Measurements from ENCODE around the gene INPP5A. TPM values are rescaled to one million over a fixed set of nuclear protein-coding genes. Genes with fewer than 3 reads are reported as not detected.
"Not testable (repeated sequence)": the region's sequence is repeated elsewhere in the genome, so short reads cannot be mapped to it uniquely, and the experiment has no call there.

Gene INPP5A
- total RNA-seq, 1 experiment from 2014 or later = 12.3 TPM

DNA sequence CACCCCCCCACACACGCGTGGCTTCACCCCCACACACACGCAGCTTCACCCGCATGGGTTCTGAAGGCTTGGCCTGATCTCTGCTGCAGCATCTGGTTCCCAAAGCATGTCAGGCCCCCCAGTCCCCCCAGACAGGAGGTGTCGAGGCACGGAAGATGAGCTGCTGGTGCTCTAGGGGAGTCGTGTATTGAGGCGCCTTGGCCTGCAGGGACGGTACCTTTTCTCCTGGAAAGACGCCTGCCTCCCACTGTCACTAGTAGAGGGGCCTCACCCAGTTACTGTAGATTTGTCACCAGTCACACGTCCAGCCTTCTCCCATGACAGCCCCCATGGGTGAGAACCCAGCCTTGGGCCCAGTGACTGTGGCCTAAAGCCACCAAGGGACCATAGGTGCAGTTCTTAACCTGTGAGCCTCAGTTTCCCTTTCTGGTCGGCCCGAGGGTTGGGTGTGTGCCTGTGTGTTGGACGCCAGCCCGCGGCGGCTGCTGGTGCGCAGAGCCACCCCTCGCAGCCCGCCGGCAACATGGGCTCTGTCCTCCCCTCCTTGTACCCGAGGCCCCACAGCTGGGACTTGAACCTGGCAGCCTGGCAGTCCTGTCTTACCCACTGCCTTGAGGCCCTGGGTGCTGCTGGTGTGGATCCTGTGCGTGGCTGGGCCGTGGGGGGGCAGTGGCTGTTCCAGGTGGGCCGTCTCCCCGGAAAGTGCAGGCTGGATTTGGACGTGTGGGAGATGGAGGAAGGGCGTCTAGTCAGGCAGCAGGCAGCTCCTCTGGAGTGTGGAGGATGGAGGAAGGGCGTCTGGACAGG, 166.6 kb downstream of the INPP5A start:
- BruUV-seq (replicated peaks) = no TSS peak
- H4K20me1 ChIP-seq (ENCODE audit: insufficient read depth) = no peaks in the 10 kb centered on the region
- no peaks in the 10 kb centered on the region for H3K36me3 ChIP-seq (ENCODE audit: control insufficient read depth in 1 of 2, insufficient read depth in 2 of 2, low read length in 2 of 2)
- H3K4me2 ChIP-seq (ENCODE audit: low read length) = no peak overlapping the region
- intact Hi-C loops (cut with micrococcal nuclease) = no loop called here
- RAD21 ChIA-PET (ENCODE audit: low non-redundant PET in 1 of 2, low total read pairs in 2 of 2, uncharacterized antibody in 2 of 2, unreplicated experiment in 2 of 2) = no interaction called here
- no peak overlapping the region for H3K9ac ChIP-seq (ENCODE audit: low read length)
- POLR2A ChIA-PET = no interaction called here
- no peak overlapping the region for H3K27ac ChIP-seq (ENCODE audit: low read depth, low read length)
- H3K4me1 ChIP-seq (ENCODE audit: control insufficient read depth in 1 of 2, insufficient read depth in 2 of 2, low read length in 2 of 2) = no peaks in the 10 kb centered on the region
- no peaks in the 10 kb centered on the region for H3K9me3 ChIP-seq (ENCODE audit: control insufficient read depth in 1 of 2, insufficient read depth in 1 of 2, low read depth in 1 of 2, low read length in 2 of 2)
- ATAC-seq (no peak), DNase-seq (ENCODE audit: low read depth, low spot score) (no peak)
- CTCF ChIA-PET = no interaction called here
- H3K79me2 ChIP-seq (ENCODE audit: insufficient read depth, low read length) = no peaks in the 10 kb centered on the region
- TF ChIP-seq ZFX (IDR thresholded peaks at IDR 0.05) (no peak), JUND (IDR thresholded peaks at IDR 0.05) (no peak), ELF1 (IDR thresholded peaks at IDR 0.05; ENCODE audit: borderline replicate concordance, low read depth) (no peak), MAX (IDR thresholded peaks at IDR 0.05) (no peak), CEBPB (IDR thresholded peaks at IDR 0.05; ENCODE audit: low read depth) (no peak), FOSL1 (IDR thresholded peaks at IDR 0.05; ENCODE audit: low read depth) (no peak), EGR1 (IDR thresholded peaks at IDR 0.05; ENCODE audit: low read depth) (no peak), RAD21 (IDR thresholded peaks at IDR 0.05; ENCODE audit: low read depth) (no peak), POLR2A (IDR thresholded peaks at IDR 0.05; ENCODE audit: borderline replicate concordance, extremely low read depth, insufficient read depth, insufficient read length) (no peak), SRF (IDR thresholded peaks at IDR 0.05; ENCODE audit: low read depth) (no peak), EZH2 (IDR thresholded peaks at IDR 0.05) (no peak), CBX3 (IDR thresholded peaks at IDR 0.05; ENCODE audit: low read depth) (no peak)
- TF ChIP-seq, protein P1, sequence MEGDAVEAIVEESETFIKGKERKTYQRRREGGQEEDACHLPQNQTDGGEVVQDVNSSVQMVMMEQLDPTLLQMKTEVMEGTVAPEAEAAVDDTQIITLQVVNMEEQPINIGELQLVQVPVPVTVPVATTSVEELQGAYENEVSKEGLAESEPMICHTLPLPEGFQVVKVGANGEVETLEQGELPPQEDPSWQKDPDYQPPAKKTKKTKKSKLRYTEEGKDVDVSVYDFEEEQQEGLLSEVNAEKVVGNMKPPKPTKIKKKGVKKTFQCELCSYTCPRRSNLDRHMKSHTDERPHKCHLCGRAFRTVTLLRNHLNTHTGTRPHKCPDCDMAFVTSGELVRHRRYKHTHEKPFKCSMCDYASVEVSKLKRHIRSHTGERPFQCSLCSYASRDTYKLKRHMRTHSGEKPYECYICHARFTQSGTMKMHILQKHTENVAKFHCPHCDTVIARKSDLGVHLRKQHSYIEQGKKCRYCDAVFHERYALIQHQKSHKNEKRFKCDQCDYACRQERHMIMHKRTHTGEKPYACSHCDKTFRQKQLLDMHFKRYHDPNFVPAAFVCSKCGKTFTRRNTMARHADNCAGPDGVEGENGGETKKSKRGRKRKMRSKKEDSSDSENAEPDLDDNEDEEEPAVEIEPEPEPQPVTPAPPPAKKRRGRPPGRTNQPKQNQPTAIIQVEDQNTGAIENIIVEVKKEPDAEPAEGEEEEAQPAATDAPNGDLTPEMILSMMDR (IDR thresholded peaks at IDR 0.05 in 2 of 3, conservative IDR thresholded peaks at IDR 0.05 in 1 of 3; ENCODE audit: borderline replicate concordance in 1 of 3, insufficient read depth in 1 of 3, low read depth in 2 of 3, low read length in 2 of 3) = no peak
- TF ChIP-seq, protein P2, sequence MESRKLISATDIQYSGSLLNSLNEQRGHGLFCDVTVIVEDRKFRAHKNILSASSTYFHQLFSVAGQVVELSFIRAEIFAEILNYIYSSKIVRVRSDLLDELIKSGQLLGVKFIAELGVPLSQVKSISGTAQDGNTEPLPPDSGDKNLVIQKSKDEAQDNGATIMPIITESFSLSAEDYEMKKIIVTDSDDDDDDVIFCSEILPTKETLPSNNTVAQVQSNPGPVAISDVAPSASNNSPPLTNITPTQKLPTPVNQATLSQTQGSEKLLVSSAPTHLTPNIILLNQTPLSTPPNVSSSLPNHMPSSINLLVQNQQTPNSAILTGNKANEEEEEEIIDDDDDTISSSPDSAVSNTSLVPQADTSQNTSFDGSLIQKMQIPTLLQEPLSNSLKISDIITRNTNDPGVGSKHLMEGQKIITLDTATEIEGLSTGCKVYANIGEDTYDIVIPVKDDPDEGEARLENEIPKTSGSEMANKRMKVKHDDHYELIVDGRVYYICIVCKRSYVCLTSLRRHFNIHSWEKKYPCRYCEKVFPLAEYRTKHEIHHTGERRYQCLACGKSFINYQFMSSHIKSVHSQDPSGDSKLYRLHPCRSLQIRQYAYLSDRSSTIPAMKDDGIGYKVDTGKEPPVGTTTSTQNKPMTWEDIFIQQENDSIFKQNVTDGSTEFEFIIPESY (IDR thresholded peaks at IDR 0.05; ENCODE audit: extremely low read depth, insufficient replicate concordance, low read length) = no peak
- H2AFZ ChIP-seq (ENCODE audit: low read depth, low read length, poor library complexity, severe bottlenecking) = no peak overlapping the region
- H3K9me2 ChIP-seq (ENCODE audit: insufficient read depth) = no peaks in the 10 kb centered on the region
- no peak overlapping the region for H3K4me3 ChIP-seq (replicated peaks in 1 of 2; ENCODE audit: low read depth in 1 of 2, low read length in 2 of 2)
- H3K27me3 ChIP-seq (ENCODE audit: insufficient read depth, low read length) = no peaks in the 10 kb centered on the region

GRCh38 chr10:132704815-132705064, 167.2 kb downstream of the INPP5A start:
- ATAC-seq, POLR2A ChIA-PET: not testable (repeated sequence)

More at GRCh38 chr10:132704815-132705064, 167.2 kb downstream of the INPP5A start:
- H3K4me2 ChIP-seq (ENCODE audit: low read length); H3K36me3 ChIP-seq (ENCODE audit: control insufficient read depth in 1 of 2, insufficient read depth in 2 of 2, low read length in 2 of 2); H3K79me2 ChIP-seq (ENCODE audit: insufficient read depth, low read length); intact Hi-C loops (cut with micrococcal nuclease); H3K9ac ChIP-seq (ENCODE audit: low read length); DNase-seq (ENCODE audit: low read depth, low spot score); CTCF ChIA-PET; H2AFZ ChIP-seq (ENCODE audit: low read depth, low read length, poor library complexity, severe bottlenecking); H4K20me1 ChIP-seq (ENCODE audit: insufficient read depth); H3K4me1 ChIP-seq (ENCODE audit: control insufficient read depth in 1 of 2, insufficient read depth in 2 of 2, low read length in 2 of 2); RAD21 ChIA-PET (ENCODE audit: low non-redundant PET in 1 of 2, low total read pairs in 2 of 2, uncharacterized antibody in 2 of 2, unreplicated experiment in 2 of 2); BruUV-seq (replicated peaks); H3K4me3 ChIP-seq (replicated peaks in 1 of 2; ENCODE audit: low read depth in 1 of 2, low read length in 2 of 2); H3K27ac ChIP-seq (ENCODE audit: low read depth, low read length); H3K27me3 ChIP-seq (ENCODE audit: insufficient read depth, low read length); H3K9me2 ChIP-seq (ENCODE audit: insufficient read depth); H3K9me3 ChIP-seq (ENCODE audit: control insufficient read depth in 1 of 2, insufficient read depth in 1 of 2, low read depth in 1 of 2, low read length in 2 of 2): not testable (repeated sequence)
